HG02981 (cell line): ENCODE results near the gene IFNA1.
"Not testable (repeated sequence)": the region's sequence is repeated elsewhere in the genome, so short reads cannot be mapped to it uniquely, and the experiment has no call there.

Source experiments
- ATAC-seq: cut with Tn5 transposase; IDR thresholded peaks from one replicate; pipeline ENCODE4 v1.9.1; 2021; ENCODE audit warnings: mild to moderate bottlenecking, moderate library complexity; ENCODE audit not compliant: unreplicated experiment

Gene IFNA1

DNA sequence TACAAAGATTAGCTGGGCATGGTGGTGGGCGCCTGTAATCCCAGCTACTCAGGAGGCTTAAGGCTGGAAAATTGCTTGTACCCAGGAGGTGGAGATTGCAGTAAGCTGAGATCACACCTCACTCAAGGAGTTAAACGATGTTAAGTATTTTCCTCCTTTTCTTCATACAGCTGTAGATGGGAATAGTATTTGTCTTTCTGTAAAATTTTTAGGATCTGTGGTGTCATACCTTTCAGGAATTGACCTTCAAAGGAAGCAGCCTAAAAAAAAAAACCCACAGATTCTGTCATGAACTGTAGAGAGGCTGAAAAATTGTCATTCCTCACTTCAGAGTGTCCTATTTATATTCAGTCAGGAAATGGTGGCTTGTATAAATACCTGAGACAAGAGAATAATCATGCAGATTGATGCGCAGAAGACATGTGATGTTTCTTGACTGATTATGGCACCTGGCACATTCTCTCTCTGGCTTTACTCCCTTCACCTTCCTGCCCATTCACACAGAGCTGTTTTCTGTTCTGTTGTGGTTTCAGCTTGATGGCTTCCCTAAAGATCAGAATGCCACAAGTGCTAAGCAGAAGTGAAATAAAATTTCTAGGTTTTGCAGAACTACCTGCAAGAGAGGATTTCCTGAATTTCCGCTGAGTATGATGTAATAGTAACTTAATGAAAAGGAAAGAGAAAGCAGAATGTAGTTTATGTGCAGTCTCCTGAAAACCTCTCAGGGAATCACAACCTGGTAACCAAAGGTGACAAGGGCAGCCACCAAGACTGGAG lies 3.8 kb downstream of the IFNA1 start:
- ATAC-seq: peak; percentile 90

DNA sequence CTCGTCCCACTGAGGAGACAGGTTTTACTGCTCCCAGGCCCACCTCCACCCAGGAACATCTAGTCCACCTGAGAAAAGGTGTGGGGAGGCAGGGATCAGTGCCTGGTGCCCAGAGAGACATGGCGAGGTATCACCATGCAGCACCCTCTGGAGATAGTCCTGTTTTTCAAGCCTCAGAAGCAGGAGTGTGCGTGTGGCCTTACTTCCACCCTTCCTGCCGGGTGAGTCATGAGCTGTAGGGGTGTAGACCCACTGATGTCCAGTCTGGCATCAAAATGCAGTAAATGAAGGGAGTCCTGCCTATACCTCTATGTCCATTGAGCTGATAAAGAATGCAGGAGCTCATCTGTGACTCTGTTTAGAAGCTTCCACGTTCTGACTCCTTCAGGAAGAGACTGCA lies 9.1 kb downstream of the IFNA1 start:
- ATAC-seq: not testable (repeated sequence)

DNA sequence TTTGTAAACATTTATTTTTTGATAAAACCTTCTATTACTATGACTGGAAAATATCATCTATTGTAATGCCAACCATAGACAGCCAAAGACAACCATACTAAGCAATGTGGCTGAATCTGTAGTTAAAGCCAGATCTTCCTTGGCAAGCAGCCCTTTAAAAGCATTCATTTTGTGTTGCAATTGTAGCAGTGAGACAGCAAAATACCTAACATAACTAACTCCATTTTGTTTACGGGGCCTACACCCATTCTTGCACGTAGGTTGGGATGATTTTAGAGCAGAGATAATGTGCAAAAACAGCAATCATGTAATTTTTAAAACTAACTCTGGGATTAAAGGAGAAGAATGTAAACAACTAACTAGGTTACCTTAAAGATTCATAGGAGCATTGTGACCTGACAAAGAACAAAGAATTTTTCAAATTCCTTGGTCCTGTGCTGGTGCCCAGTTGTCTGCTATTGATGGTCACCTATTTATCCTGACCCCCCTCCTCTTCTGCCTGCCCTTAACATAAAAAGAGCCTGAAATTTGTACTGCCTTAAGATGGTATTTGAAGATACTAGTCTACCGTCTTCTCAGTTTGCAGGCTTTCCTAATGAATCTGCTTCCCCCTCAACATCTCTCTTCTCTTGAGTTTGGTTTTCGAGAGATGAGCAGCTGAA lies 10.6 kb downstream of the IFNA1 start:
- no peak for ATAC-seq

DNA sequence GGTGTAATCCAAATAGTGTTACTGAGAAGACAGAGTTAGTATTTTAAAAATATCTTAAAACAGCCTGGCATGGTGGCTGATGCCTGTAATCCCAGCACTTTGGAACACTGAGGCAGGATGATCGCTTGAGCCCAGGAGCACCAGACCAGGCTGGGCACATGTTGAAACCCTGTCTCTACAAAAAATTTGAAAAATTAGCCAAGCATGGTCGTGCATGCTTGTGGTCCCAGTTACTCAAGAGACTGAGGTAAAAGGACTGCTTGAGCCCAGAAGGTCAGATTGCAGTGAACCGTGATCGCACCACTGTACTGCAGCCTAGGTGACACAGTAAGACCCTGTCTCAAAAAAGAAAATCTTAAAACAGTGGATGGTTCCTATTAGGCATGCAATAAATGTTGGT lies 12.4 kb downstream of the IFNA1 start:
- no peak for ATAC-seq

- no peak for ATAC-seq
These were observed 13.9 kb downstream of the IFNA1 start for GRCh38 chr9:21454149-21454548.

DNA sequence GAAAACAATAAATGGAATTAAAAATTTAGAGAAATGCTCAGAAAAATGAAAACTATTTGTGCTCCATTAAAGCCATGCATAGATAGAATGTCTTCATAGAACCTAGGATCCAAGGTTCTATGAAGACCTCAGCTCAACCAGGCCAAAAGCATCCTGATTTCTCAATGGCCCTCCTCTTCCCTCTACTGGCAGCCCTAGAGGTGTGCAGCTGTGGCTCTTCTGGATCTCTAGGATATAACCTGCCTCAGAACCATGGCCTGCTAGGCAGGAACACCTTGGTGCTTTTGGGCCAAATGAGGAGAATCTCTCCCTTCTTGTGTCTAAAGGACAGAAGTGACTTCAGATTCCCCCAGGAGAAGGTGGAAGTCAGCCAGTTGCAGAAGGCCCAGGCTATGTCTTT lies 15.1 kb downstream of the IFNA1 start:
- peak; percentile 83 for ATAC-seq

DNA sequence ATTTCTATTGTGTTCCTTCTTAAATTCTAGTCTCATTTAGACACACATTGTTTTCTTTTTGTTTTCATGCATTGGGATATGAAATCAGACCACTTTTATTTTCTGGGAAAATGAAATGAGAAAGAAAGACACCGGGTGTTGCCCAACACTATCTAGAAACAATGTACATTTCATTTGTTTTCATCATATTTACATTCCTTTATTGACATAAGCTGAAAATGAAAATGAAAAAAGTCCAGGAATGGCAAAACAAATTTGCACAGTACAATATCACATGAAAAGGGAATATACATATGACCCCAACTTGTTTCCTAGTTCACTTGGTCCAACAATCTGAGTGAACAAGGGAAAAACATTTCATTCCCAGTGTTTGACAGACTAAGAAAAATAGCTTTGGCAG lies 21.1 kb downstream of the IFNA1 start:
- ATAC-seq: no peak

DNA sequence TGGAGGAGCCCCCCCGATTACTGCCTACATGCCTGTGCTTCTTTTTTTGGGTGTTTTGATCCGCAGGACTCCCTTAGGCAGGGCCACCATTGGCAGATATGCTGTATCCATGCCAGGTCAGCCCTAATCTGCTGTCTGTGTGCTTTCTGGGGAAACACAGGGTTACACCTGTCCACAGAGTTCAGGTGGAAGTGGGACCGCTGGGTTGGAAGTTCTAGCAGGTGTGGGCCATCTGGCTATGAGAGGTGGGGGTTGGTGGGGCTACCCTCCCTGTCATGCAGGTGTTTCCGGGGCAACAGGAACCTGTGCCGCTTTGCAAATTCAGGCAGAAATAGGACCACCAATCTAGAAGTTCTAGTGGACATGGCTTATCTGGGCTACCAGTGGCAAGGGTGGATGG lies 24.9 kb downstream of the IFNA1 start:
- no peak for ATAC-seq

GRCh38 chr9:21465859-21466518 lies 25.8 kb downstream of the IFNA1 start:
- no peak for ATAC-seq

DNA sequence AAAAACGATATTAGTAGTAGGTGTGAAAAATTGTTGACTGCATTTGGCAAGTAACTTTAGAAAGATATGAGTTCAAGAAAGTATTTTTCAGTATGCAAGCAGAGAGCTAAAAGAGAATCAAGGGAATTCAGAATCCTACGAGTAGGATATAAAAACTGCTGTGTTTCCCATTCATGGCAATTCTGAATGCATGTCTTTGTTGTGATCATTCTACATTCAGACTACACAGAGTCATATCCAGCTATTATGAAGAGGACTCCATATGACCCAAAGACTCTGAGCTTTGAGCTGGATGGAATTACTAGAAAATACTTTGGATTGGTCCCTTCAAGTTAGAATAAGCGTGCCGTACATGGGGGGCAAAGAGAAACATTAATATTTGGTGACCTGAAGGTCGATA lies 29.9 kb downstream of the IFNA1 start:
- no peak for ATAC-seq

GRCh38 chr9:21473236-21473635 lies 33.0 kb downstream of the IFNA1 start:
- ATAC-seq: no peak

GRCh38 chr9:21477466-21477865 lies 37.2 kb downstream of the IFNA1 start:
- no peak for ATAC-seq

- no peak for ATAC-seq
These were observed 39.0 kb downstream of the IFNA1 start for GRCh38 chr9:21479152-21479702.

DNA sequence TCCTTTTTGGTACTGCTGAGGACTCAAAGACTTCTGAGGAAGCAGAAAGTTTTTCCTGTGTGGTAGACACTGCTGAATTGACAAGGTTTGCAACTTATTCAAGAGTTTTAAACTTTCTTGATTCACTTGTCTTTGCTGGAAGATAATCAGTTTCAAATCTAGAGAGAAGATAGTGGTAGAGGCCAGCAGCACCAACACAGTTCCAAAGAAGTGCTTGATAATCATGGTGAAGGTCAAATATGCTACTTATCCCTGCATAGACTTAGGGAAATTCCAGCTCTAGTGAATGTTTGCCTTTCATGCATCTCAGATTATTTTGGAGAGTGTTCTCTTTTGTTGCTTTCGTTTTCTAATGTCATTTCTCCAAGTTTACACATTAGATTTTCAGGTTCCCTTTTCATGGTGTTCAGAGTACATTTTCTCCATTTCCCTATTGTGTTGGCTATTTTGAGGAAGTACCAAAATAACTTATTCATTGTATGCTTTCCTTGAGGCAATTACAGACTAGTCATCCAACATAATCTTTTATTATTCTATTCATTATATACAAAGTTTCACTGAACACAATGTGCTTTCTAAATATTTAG lies 41.3 kb downstream of the IFNA1 start:
- ATAC-seq: no peak

DNA sequence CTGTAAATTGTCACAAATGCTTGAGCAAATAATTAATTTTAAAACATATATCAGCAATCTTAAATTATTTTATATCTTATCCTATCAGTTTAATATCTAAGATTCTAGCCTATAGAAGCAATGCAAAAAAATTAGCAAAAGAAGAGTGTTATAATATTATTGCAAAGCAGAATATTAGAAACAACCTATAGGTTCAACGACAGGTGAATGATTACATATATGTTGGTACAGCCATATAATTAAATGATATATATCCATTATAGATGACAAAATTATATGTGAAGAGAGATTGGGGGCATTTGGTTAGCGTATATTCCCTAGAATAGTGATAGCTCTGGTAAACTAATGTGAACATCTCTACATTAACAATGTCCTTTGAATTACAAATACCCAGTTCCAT lies 42.0 kb downstream of the IFNA1 start, which contains the start of gene IFNE:
IFNE (minus strand) TSS at position 101 of the 400 bp plus-strand sequence. CDS start 619 bp downstream, outside the sequence.
- no peak for ATAC-seq
